ENCODE data around the gene AGGF1. TPM values are rescaled to one million over a fixed set of nuclear protein-coding genes. Genes with fewer than 3 reads are reported as not detected.
"Not testable (repeated sequence)": the region's sequence is repeated elsewhere in the genome, so short reads cannot be mapped to it uniquely, and the experiment has no call there.

Gene AGGF1
- total and polyA plus RNA-seq, 10 donors, result 8.2 to 33.6 (median 25.9) TPM

DNA sequence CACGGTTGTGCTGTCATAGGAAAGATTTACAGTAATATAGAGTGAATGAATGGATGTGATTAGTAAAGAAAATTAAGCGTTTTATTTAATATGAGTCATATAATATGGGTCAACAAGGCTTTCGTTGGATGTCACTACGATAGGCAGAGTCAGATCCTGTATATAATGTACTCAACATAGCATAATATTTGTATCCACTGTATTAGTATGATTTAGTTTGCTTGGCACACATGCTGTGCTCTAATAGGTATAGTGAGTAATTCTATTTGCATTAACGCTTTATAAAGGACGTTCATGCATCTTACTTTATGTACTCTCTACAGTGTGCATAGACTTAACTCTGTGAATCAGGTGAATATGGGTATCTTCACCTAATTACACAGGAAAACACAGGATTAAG lies 35.9 kb upstream of the AGGF1 start:
- 61 to 81% (median 79%) methylated on average over 6 of the region's 6 CpGs for WGBS, 5 donors
- no peaks in the 10 kb centered on the region for H3K4me1 ChIP-seq
- TF ChIP-seq POLR2A (IDR thresholded peaks at IDR 0.05) (no peak), POLR2AphosphoS5 (IDR thresholded peaks at IDR 0.05) (no peak)
- TF ChIP-seq, protein P1, sequence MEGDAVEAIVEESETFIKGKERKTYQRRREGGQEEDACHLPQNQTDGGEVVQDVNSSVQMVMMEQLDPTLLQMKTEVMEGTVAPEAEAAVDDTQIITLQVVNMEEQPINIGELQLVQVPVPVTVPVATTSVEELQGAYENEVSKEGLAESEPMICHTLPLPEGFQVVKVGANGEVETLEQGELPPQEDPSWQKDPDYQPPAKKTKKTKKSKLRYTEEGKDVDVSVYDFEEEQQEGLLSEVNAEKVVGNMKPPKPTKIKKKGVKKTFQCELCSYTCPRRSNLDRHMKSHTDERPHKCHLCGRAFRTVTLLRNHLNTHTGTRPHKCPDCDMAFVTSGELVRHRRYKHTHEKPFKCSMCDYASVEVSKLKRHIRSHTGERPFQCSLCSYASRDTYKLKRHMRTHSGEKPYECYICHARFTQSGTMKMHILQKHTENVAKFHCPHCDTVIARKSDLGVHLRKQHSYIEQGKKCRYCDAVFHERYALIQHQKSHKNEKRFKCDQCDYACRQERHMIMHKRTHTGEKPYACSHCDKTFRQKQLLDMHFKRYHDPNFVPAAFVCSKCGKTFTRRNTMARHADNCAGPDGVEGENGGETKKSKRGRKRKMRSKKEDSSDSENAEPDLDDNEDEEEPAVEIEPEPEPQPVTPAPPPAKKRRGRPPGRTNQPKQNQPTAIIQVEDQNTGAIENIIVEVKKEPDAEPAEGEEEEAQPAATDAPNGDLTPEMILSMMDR (IDR thresholded peaks at IDR 0.05 in 8 of 11, conservative IDR thresholded peaks at IDR 0.05 in 3 of 11), result no peak
- no peak overlapping the region for H3K4me3 ChIP-seq
- H3K9me3 ChIP-seq, result no peaks in the 10 kb centered on the region
- no peak for DNase-seq
- H3K36me3 ChIP-seq, result no peaks in the 10 kb centered on the region
- intact Hi-C loops (cut with DNase I; ENCODE audit: low total_unique reads), result no loop called here
- H3K27ac ChIP-seq, result no peak overlapping the region
- H3K27me3 ChIP-seq (replicated peaks in 1 of 7), result peaks cover 0 to 3% (median 0%) of the 10 kb centered on the region in 7 donors

DNA sequence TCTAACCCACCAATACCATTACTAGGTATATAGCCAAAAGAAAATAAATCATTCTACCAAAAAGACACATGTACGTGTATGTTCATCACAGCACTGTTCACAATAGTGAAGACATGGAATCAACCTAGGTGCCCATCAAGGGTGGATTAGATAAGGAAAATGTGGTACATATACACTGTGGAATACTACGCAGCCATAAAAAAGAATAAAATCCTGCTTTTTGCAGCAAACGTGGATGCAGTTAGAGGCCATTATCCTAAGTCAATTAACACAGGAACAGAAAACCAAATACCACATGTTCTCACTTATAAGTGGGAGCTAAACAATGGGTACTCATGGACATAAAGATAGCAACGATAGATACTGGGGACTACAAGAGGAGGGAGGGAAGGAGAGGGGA lies 32.0 kb upstream of the AGGF1 start:
- H3K27ac ChIP-seq; H3K36me3 ChIP-seq; intact Hi-C loops (cut with DNase I; ENCODE audit: low total_unique reads); H3K4me1 ChIP-seq; H3K27me3 ChIP-seq (replicated peaks in 1 of 7); H3K4me3 ChIP-seq; H3K9me3 ChIP-seq; DNase-seq: not testable (repeated sequence)
- WGBS, 5 donors, result 90 to 94% (median 93%) methylated on average over 4 of the region's 4 CpGs

DNA sequence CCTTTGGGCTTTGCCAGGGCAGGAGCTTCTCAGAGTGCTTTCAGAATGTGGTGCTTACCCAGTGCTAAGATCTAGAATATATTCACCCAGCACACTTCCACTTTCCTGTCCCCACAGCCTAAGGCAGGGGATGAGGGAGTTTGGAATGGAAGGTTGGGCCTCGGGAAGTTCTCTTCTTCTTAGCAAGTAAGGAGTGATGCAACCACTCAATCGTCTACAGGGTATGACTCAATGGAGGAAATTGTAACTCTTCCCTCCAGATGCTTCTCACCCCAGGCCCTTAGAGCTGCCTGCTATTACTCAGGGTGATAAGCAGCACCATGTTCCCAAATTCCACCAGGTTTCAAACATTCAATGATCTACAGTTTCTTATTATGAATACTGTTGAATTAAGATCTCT lies 30.8 kb upstream of the AGGF1 start:
- no peak overlapping the region for H3K4me3 ChIP-seq
- no peaks in the 10 kb centered on the region for H3K36me3 ChIP-seq
- no peaks in the 10 kb centered on the region for H3K9me3 ChIP-seq
- no peaks in the 10 kb centered on the region for H3K4me1 ChIP-seq
- DNase-seq, result no peak
- no peak overlapping the region for H3K27ac ChIP-seq
- WGBS, 5 donors, result 38 to 76% (median 68%) methylated on average over 2 of the region's 2 CpGs
- H3K27me3 ChIP-seq (replicated peaks in 1 of 7), result peaks cover 0 to 7% (median 0%) of the 10 kb centered on the region in 7 donors
- TF ChIP-seq POLR2A (IDR thresholded peaks at IDR 0.05), result no peak
- intact Hi-C loops (cut with DNase I; ENCODE audit: low total_unique reads), result no loop called here

DNA sequence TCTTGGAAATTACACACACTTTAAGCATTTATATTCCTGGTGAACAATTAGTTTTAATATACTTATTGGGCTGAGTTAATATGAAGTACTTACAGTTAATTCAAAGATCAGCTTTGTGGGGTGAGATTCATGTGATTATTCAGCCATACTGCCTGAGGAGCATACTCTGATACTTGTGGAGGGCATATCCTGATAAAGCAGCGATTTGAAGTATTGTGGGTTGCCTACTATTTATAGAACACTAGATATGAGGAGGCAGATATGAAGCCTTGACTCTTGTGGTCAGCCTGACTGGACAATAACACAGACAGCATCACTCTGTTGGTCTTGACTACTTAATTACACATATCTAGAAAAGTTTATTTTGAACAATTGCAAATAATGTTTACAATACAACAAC lies 27.0 kb upstream of the AGGF1 start:
- H3K27ac ChIP-seq, result no peak overlapping the region
- no peaks in the 10 kb centered on the region for H3K9me3 ChIP-seq
- TF ChIP-seq POLR2AphosphoS5 (IDR thresholded peaks at IDR 0.05) (no peak), POLR2A (IDR thresholded peaks at IDR 0.05) (no peak)
- TF ChIP-seq, protein P1 (IDR thresholded peaks at IDR 0.05 in 8 of 11, conservative IDR thresholded peaks at IDR 0.05 in 3 of 11), result no peak
- WGBS, 5 donors, result 5 to 47% (median 35%) methylated on average over 1 of the region's 1 CpG
- H3K4me3 ChIP-seq, result no peak overlapping the region
- H3K36me3 ChIP-seq, result no peaks in the 10 kb centered on the region
- peaks cover 0 to 7% (median 0%) of the 10 kb centered on the region in 7 donors for H3K27me3 ChIP-seq (replicated peaks in 1 of 7)
- H3K4me1 ChIP-seq, result no peaks in the 10 kb centered on the region
- intact Hi-C loops (cut with DNase I; ENCODE audit: low total_unique reads), result no loop called here
- no peak for DNase-seq

DNA sequence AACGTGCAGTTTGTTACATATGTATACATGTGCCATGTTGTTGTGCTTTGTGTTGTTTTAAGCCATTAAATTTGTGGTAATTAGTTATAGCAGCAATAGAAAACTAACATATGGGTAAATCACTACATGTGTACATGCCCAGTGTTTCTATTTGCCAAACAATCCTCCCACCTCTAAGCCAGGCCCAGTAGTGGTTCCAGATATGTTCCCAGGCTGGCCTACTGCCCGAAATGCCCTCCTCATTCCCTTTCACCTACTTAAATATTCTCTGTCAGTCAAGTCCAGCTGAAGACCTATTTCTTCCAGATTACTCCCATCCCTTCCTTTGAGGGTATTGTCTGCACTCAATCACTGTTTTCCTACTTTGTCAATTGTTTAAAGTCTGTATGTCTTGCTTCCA lies 24.1 kb upstream of the AGGF1 start:
- Histone ChIP-seq H3K36me3 (no peaks in the 10 kb centered on the region), H3K4me3 (no peak overlapping the region), H3K9me3 (no peaks in the 10 kb centered on the region), H3K4me1 (no peaks in the 10 kb centered on the region), H3K27me3 (replicated peaks in 1 of 7) (peaks cover 0 to 7% (median 0%) of the 10 kb centered on the region in 7 donors), H3K27ac (no peak overlapping the region)
- WGBS, 5 donors, result 83 to 88% (median 84%) methylated on average over 2 of the region's 2 CpGs
- DNase-seq, result no peak
- TF ChIP-seq POLR2A (IDR thresholded peaks at IDR 0.05), result no peak
- no peak for TF ChIP-seq POLR2AphosphoS5 (IDR thresholded peaks at IDR 0.05)
- TF ChIP-seq, protein P1 (IDR thresholded peaks at IDR 0.05 in 8 of 11, conservative IDR thresholded peaks at IDR 0.05 in 3 of 11), result no peak
- intact Hi-C loops (cut with DNase I; ENCODE audit: low total_unique reads), result no loop called here
